HEK293 (cell line): Measurements from ENCODE around the gene DHFR.

Experiments used
- CTCF ChIP-seq: fragments of 450-650 bp; formaldehyde crosslinking; IDR thresholded peaks from 2 replicates; pipeline ENCODE4 v1.5.1; 2016; ENCODE audit warnings: missing biosample characterization, missing genetic modification characterization
- PATZ1 ChIP-seq: fragments of 450-650 bp; formaldehyde crosslinking; IDR thresholded peaks from 2 replicates; pipeline ENCODE4 v1.5.1; 2016; ENCODE audit warnings: missing biosample characterization, missing genetic modification characterization
- ZNF16 ChIP-seq: fragments of 450-650 bp; formaldehyde crosslinking; IDR thresholded peaks from 2 replicates; pipeline ENCODE4 v1.5.1; 2016; ENCODE audit warnings: low read depth, missing biosample characterization, missing genetic modification characterization
- ZNF223 ChIP-seq: fragments of 450-650 bp; formaldehyde crosslinking; IDR thresholded peaks from 2 replicates; pipeline ENCODE4 v1.5.1; 2016; ENCODE audit warnings: missing biosample characterization, missing genetic modification characterization
- ZNF664 ChIP-seq: fragments of 450-650 bp; formaldehyde crosslinking; IDR thresholded peaks from 2 replicates; pipeline ENCODE4 v1.5.1; 2016; ENCODE audit warnings: missing biosample characterization, missing genetic modification characterization

- TF ChIP-seq PATZ1 = no peak
- TF ChIP-seq ZNF16 (tag by site-specific recombination) = no peak
- TF ChIP-seq CTCF (tag by site-specific recombination) = no peak
- TF ChIP-seq ZNF223 = no peak
- no peak for TF ChIP-seq ZNF664
Measured at GRCh38 chr5:80576383-80576782, 78.4 kb downstream of the DHFR start.
